GM13977 (cell line): ENCODE results near the gene KLHL2.
"Not testable (repeated sequence)": the region's sequence is repeated elsewhere in the genome, so short reads cannot be mapped to it uniquely, and the experiment has no call there.

Source experiments
- DNase-seq: peaks from one replicate; pipeline ENCODE4 v3.0.0; 2012; ENCODE audit warnings: low spot score
- CTCF ChIP-seq: IDR thresholded peaks from 2 replicates; pipeline ENCODE4 v1.5.1; 2012; ENCODE audit warnings: mild to moderate bottlenecking, control low read depth; ENCODE audit not compliant: insufficient read depth; ENCODE audit errors: extremely low read depth, missing control alignments
- in situ Hi-C: fragments of 300-500 bp; cut with MboI; formaldehyde crosslinking; loops from one replicate; pipeline ENCODE4 v1.12.0; 2022; ENCODE audit warnings: low sequenced_read_pairs, low pct_unique_long_range_greater_than_20kb, mixed read lengths, inconsistent platforms; ENCODE audit not compliant: unreplicated experiment

Gene KLHL2

GRCh38 chr4:165256074-165256659 lies 48.8 kb downstream of the KLHL2 start:
- DNase-seq, in situ Hi-C loops: not testable (repeated sequence)

- in situ Hi-C loops, DNase-seq: not testable (repeated sequence)
Measured at GRCh38 chr4:165259776-165260175, 52.4 kb downstream of the KLHL2 start.

DNA sequence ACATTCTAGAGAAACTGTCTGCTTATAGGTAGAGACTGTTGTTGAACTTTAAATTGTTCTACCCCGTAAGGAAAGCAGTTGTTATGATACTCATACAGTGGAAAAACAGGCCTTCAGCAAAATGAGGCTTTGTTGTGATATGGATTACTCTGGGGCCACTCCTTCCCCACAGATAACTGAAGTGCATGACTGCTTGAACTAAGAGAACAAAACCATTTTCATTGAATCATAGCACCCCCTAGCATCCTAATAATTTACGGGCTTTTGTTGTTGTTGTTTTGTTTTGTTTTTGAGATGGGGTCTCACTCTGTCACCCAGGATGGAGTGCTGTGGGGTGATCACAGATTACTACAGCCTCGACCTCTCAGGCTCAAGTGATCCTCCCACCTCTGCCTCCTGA lies 54.9 kb downstream of the KLHL2 start:
- peak; percentile 17 for TF ChIP-seq CTCF
- in situ Hi-C loops, DNase-seq: not testable (repeated sequence)

- in situ Hi-C loops, DNase-seq: not testable (repeated sequence)
Measured at GRCh38 chr4:165263466-165263865, 56.1 kb downstream of the KLHL2 start.

- in situ Hi-C loops, DNase-seq: not testable (repeated sequence)
Measured at GRCh38 chr4:165269931-165270330, 62.6 kb downstream of the KLHL2 start.

DNA sequence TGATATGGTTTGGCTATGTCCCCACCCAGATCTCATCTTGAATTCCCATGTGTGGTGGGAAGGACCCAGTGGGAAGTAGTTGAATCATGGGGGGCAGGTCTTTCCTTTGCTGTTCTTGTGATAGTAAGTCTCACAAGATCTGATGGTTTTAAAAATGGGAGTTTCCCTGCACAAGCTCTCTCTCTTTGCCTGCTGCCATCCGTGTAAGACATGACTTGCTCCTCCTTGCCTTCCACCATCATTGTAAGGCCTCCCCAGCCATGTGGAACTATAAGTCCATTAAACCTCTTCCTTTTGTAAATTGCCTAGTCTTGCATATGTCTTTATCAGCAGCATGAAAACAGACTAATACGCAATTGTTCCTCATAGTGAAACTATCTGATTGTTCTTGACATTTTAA lies 66.1 kb downstream of the KLHL2 start:
- in situ Hi-C loops, DNase-seq: not testable (repeated sequence)

DNA sequence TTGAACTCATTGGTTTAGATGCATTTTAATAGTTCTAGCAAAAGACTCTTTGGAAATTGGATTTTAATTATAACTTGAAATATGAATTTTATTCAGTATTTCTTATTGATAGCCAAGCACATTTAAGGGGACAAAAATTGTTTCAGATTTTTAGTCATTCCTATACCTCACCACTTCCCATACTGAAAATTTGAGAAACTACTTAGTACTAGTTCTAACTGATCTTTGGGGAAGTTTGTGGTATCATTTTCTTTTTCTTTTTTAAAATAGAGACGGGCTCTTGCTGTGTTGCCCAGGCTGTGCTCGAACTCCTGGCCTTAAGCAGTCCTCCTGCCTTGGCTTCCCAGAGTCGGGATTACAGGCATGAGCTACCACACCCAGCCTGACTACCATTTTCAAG lies 68.0 kb downstream of the KLHL2 start:
- in situ Hi-C loops, DNase-seq: not testable (repeated sequence)

GRCh38 chr4:165279531-165279930 lies 72.2 kb downstream of the KLHL2 start:
- DNase-seq, in situ Hi-C loops: not testable (repeated sequence)

GRCh38 chr4:165284697-165285096 lies 77.3 kb downstream of the KLHL2 start:
- DNase-seq, in situ Hi-C loops: not testable (repeated sequence)

- DNase-seq, in situ Hi-C loops: not testable (repeated sequence)
Measured at GRCh38 chr4:165286619-165287340, 79.4 kb downstream of the KLHL2 start.

DNA sequence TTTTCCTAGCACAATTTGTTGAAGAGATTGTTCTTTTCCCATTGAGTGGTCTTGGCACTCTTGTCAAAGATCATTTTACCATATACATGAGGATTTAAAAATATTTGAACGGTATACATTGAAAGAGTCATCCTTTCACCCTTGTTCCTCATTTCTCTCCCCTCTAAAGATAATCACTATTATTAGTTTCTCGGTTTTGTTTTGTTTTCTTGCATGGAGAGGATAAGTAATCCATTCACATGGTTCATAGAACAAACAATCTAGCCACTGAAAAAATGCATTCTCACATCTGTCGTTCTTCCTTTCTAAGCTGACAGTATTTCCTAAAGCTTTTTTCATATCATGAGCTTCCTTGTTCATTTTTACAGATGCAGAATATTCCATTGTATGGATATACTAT lies 80.9 kb downstream of the KLHL2 start:
- DNase-seq, result no peak

More for the DNA sequence above, 80.9 kb downstream of the KLHL2 start:
- TF ChIP-seq CTCF, result no peak
- in situ Hi-C loops, result no loop called here
